Measurements from ENCODE around the gene HCLS1. TPM values are rescaled to one million over a fixed set of nuclear protein-coding genes. Genes with fewer than 3 reads are reported as not detected.

The HCLS1 gene
- total RNA-seq, 4 donors from 2014 or later, result 20.3 to 161 (median 28.0) TPM

DNA sequence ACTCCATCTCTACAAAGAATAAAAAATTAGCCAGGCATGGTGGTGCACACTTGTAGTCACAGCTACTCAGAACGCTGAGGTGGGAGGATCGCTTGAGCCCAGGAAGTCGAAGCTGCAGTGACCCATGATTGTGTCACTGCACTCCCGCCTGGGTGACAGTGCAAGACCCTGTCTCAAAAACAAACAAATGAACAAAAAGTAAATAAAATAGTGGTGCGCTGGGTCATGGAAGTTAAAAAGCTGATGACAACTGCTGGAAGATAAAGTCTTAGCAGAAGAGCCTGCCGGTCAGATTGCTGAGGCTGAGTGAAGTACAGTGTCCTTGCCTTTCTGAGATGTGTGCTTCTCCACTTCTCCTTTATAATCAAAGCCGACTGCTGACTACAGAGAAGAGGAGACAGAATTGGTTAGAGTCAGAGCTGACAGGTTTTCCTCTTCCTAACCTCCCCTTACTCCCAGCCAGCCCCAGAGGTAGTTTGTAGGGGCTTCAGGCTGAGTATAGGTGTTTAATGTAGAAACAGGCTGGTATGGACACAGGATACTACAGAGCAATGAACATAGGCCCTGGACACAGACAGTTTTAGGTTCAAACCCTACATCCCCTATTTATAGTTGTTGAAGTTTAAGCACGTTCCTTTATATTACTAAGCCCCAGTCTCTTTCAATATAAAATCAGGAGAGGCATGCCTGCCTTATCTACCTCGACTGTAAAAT, 17.9 kb downstream of the HCLS1 start:
- Histone ChIP-seq H3K4me1 (no peaks in the 10 kb centered on the region), H3K27me3 (no peaks in the 10 kb centered on the region), H3K4me3 (no peak overlapping the region), H3K36me3 (peaks cover 0 to 3% (median 0%) of the 10 kb centered on the region in 3 donors), H3K9me3 (no peaks in the 10 kb centered on the region), H3K27ac (no peak overlapping the region)
- DNase-seq, result no peak
- TF ChIP-seq, protein P1, sequence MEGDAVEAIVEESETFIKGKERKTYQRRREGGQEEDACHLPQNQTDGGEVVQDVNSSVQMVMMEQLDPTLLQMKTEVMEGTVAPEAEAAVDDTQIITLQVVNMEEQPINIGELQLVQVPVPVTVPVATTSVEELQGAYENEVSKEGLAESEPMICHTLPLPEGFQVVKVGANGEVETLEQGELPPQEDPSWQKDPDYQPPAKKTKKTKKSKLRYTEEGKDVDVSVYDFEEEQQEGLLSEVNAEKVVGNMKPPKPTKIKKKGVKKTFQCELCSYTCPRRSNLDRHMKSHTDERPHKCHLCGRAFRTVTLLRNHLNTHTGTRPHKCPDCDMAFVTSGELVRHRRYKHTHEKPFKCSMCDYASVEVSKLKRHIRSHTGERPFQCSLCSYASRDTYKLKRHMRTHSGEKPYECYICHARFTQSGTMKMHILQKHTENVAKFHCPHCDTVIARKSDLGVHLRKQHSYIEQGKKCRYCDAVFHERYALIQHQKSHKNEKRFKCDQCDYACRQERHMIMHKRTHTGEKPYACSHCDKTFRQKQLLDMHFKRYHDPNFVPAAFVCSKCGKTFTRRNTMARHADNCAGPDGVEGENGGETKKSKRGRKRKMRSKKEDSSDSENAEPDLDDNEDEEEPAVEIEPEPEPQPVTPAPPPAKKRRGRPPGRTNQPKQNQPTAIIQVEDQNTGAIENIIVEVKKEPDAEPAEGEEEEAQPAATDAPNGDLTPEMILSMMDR (IDR thresholded peaks at IDR 0.05), result no peak
- no peak for TF ChIP-seq POLR2A (IDR thresholded peaks at IDR 0.05)

DNA sequence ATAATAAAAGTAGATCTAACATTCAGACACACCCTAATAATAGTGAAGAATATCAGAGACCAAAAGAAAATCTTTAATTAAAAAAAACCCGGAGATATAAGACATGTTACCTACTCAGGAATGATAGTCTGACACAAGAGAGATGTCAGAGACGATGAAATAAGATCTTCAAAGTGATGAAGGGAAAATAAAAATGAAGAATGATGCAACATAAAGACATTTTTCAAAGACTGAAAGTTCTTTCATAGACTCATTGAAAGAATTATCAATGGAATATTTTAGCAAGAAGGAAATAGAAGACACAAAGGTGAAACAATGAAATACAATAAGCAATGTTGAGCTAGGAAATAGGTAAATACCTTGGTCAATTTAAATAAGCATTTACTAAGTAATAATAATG, 19.6 kb downstream of the HCLS1 start:
- Histone ChIP-seq H3K4me1 (no peaks in the 10 kb centered on the region), H3K4me3 (no peak overlapping the region), H3K36me3 (peaks cover 0 to 5% (median 0%) of the 10 kb centered on the region in 3 donors), H3K27me3 (no peaks in the 10 kb centered on the region), H3K9me3 (no peaks in the 10 kb centered on the region), H3K27ac (no peak overlapping the region)
- no peak for DNase-seq
- no peak for TF ChIP-seq POLR2A (IDR thresholded peaks at IDR 0.05)
- TF ChIP-seq, protein P1 (IDR thresholded peaks at IDR 0.05), result no peak

- Histone ChIP-seq H3K4me1 (no peaks in the 10 kb centered on the region), H3K4me3 (no peak overlapping the region), H3K9me3 (no peaks in the 10 kb centered on the region), H3K27me3 (no peaks in the 10 kb centered on the region), H3K27ac (no peak overlapping the region), H3K36me3 (peaks cover 0 to 22% (median 0%) of the 10 kb centered on the region in 3 donors)
- DNase-seq, result no peak
- no peak for TF ChIP-seq POLR2A (IDR thresholded peaks at IDR 0.05)
Measured at GRCh38 chr3:121637922-121638321, 22.8 kb downstream of the HCLS1 start.

DNA sequence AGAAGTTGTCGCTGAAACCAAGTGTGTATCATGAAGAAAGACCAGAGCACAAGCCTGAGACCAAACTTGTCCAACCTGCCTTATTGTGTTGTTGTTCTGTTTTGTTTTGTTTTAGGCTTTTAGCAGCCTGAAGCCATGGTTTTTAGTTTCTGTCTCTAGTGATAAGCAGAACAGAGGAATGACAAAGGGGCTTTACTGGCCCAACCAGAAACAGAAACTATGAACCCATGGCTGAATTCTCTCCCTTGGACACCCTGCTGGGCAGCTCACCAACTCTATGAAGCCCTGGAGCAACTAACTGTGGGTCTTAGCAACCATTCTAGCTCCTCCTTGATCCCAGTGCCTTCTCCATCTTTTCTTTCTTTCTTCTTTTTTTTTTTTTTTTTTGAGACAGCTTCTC, 30.3 kb downstream of the HCLS1 start:
- no peak for TF ChIP-seq POLR2A (IDR thresholded peaks at IDR 0.05)
- Histone ChIP-seq H3K9me3 (no peaks in the 10 kb centered on the region), H3K27ac (no peak overlapping the region), H3K27me3 (no peaks in the 10 kb centered on the region), H3K36me3 (peaks cover 0 to 14% (median 0%) of the 10 kb centered on the region in 3 donors), H3K4me3 (no peak overlapping the region), H3K4me1 (no peaks in the 10 kb centered on the region)
- no peak for DNase-seq

DNA sequence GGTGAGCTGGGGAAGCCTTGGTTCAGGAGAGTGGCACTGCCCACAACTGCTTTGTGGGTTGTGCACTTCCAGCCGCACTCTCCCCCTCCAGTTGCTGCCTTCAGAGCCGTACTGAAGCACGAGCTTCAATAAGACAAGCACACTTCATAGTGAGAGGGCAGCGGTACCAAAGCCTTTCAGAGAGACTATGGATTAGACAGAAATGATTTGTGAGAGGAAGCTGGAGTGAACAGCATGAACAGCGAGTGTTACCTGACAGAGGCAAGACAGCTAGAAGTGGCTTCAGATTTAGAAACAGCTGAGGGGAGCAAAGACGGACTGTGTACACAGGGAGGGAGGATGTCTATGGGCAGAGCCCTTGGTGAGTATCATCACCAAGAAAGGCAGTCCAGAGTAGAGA, 31.1 kb downstream of the HCLS1 start:
- no peak for TF ChIP-seq POLR2A (IDR thresholded peaks at IDR 0.05)
- TF ChIP-seq, protein P1 (IDR thresholded peaks at IDR 0.05), result no peak
- H3K36me3 ChIP-seq, result peaks cover 0 to 14% (median 0%) of the 10 kb centered on the region in 3 donors
- no peak overlapping the region for H3K4me3 ChIP-seq
- DNase-seq, result no peak
- H3K4me1 ChIP-seq, result no peaks in the 10 kb centered on the region
- H3K9me3 ChIP-seq, result no peaks in the 10 kb centered on the region
- no peaks in the 10 kb centered on the region for H3K27me3 ChIP-seq
- no peak overlapping the region for H3K27ac ChIP-seq

GRCh38 chr3:121627622-121628021, 33.1 kb downstream of the HCLS1 start:
- DNase-seq, result no peak
- H3K27me3 ChIP-seq, result no peaks in the 10 kb centered on the region
- TF ChIP-seq, protein P1 (IDR thresholded peaks at IDR 0.05), result no peak
- TF ChIP-seq POLR2A (IDR thresholded peaks at IDR 0.05), result no peak
- H3K27ac ChIP-seq, result no peak overlapping the region
- peaks cover 0 to 1% (median 0%) of the 10 kb centered on the region in 3 donors for H3K36me3 ChIP-seq
- H3K4me1 ChIP-seq, result no peaks in the 10 kb centered on the region
- H3K4me3 ChIP-seq, result no peak overlapping the region
- H3K9me3 ChIP-seq, result no peaks in the 10 kb centered on the region

Data from Peyer's patch (tissue), 4 donors.